HG02981 (cell line): ENCODE results near the gene MRPL18.
A peak's percentile ranks its signal among the peaks of the same experiment; 100 is the strongest.
"Not testable (repeated sequence)": the region's sequence is repeated elsewhere in the genome, so short reads cannot be mapped to it uniquely, and the experiment has no call there.

Experiments
- ATAC-seq: cut with Tn5 transposase; IDR thresholded peaks from one replicate; pipeline ENCODE4 v1.9.1; 2021; ENCODE audit warnings: mild to moderate bottlenecking, moderate library complexity; ENCODE audit not compliant: unreplicated experiment

MRPL18 gene

DNA sequence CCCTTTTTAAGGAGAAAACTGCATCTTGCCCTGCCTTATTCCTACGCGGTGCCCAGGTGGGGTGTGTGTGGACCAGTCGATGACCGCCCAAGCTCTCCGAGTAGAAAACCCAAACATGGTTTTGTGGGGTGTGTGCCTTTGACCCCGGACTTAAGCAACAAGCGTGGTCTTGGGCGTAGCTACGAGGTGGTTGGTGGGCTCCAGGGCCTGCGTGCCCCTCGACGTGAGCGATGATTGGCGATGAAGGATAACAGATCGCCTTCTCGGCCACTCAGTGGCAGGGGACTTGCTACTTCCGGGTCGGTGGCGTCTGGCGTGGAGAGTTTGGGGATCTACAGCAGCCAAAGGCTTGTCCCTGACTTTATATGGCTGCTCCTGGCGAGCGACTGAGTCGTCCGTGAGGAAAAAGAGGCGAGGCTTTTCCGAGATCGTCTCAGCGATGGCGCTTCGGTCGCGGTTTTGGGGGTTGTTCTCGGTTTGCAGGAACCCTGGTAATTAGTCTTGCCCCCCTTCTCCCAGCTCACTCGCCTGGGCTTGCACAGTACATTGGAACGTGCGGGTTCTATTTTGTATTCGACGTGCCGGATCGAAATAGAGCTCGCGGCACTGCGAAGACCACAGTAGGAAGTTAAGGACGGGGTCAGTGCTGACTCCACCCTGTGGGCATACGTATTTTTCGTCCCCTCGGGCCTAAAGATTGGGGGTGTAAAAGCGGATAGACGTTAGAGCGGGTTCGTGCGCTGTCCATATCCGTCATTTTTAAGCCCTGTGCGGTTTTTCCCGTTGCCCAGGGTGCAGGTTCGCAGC, at the start of gene MRPL18:
Gene MRPL18 (plus strand): TSS at position 319 of the 807 bp plus-strand sequence. CDS start 121 bp downstream, at position 440.
- ATAC-seq, result peak; percentile 84

GRCh38 chr6:159742165-159742564, 48.1 kb upstream of the MRPL18 start:
- ATAC-seq, result no peak

DNA sequence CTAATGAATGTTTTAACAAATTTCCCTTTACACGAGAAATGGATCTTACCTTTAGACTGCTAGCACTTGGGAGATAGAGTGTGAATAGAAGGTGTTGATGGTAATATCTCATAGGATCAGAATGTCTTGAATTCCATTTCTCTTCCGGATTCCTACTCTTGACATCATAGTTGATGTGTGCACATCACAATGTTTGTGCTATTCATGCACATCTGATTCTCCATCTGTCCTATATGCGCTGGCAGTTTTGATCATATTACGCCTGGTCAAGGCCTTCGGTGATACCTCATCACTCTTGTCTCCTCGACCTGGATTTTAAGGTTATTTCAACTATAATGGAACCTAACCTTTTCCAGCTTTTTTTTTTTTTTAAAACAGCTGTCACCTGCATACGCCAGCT, 45.2 kb upstream of the MRPL18 start:
- no peak for ATAC-seq

DNA sequence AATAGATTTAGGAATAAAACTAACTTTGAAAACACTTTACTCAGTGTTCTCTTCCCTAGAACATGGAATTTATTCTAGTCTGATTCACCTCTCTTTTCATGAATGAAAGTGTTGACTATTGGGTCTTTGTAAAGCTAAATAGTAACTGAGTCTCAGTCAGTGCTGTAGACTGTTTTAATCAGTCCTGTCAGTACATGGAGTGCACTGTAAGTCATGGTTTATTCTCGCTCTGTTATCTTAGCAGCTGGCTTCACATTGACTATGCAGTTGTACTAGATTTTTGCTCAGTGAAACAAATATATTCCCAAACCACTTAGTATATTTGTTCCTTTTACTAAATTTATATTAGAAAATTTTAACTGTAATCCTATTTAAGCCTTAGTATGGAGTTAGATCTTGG, 43.5 kb upstream of the MRPL18 start:
- ATAC-seq, result no peak

- not testable (repeated sequence) for ATAC-seq
These were observed 42.1 kb upstream of the MRPL18 start for GRCh38 chr6:159748127-159748526.

DNA sequence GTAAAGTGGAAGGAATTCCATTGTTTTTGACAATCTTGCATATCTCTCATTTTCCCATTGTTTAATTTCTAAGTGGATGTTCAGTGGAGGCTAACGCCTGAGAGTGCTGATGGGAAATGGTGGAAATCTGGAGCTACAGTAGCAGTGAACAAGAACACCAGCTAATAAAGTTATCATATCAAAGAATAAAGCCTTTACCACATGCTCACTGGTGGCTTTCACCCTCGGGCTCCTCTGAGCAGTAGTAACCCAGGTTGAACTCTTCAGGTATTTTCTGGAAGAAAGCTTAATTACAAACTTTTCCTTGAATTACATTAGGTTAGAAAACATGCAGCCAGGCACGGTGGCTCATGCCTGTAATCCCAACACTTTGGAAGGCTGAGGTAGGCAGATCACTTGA, 38.8 kb upstream of the MRPL18 start:
- no peak for ATAC-seq

- no peak for ATAC-seq
These were observed 37.0 kb upstream of the MRPL18 start for GRCh38 chr6:159753081-159753872.

DNA sequence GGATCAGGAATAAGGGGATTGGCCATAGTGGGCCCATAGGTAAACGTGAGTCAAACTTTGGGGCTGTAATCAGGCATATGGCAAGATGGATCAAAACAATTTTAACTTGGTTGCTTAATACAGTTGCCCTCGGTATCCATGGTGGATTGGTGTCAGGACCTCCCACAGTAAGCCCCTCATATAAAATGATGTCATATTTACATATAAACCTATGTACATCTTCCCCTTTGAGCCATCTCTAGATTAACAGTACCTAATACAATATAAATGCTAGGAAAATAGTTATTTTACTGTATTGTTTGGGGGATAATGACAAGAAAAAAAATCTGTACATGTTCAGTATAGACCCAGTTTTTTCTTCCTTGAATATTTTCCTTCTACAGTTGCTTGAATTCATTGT, 35.9 kb upstream of the MRPL18 start:
- ATAC-seq, result no peak

- no peak for ATAC-seq
These were observed 35.0 kb upstream of the MRPL18 start for GRCh38 chr6:159754959-159755914.

- ATAC-seq, result no peak
These were observed 33.8 kb upstream of the MRPL18 start for GRCh38 chr6:159756508-159756907.

DNA sequence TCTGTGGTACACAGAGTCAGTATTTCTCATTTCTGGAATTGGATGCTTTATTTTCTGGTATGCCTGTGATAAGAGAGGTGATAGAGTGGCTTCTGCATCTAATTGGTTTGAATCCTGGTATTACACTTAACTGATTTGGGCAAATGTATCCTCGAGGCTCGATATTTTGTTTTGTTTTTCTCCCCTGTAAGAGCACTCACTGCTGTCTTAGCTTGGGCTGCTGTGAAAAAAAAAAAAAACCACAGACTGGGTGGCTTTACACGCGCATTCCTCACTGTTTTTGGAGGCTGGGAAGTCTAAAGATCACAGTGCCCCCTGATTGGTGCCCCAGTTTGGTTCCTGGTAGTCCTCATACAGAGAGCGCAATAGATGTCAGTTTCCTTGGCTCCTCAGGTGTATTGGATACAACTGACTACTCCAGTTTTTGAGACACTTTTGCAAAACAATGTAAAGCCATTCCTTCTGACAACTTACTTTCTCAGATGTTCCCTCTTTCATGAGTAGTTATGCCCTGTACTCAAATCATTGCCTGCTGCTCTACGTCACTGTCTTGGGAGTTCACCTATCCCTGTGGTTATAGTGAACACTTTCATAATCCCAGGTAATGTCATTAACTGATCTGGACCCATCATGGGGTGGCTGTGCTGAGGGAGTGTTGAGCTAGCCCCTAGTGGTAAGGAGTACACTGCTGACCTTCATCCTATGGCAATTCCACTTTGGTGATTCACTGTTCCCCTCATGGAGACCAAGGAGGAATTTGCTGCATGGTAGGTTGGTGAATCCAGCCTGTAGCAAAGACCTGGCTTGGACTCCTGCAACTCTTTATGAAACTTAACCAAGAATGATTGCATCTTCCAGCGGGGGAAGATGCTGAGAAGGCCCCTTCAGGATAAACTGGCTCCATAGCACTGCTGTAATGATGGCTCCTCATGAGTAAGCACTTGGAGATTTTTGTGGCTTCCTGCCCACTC, 32.0 kb upstream of the MRPL18 start:
- ATAC-seq, result no peak

DNA sequence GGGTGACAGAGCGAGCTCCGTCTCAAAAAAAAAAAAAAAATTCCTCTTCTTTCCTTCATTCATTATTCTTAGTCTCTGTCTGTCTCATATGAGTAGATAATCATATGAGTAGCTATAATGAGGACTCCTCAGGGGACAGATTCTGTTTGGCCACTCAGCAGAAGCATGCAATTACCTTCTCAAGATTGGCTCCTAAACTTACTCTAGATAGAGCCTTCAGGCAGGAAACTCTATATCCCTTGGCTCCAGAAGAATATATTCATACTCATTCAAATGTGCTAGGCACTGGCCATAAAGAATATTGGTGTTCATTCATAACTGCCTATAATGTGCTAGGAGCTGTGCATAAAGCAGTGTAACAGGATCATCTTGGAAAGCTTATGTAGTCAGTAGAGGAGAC, 30.6 kb upstream of the MRPL18 start:
- ATAC-seq, result no peak

DNA sequence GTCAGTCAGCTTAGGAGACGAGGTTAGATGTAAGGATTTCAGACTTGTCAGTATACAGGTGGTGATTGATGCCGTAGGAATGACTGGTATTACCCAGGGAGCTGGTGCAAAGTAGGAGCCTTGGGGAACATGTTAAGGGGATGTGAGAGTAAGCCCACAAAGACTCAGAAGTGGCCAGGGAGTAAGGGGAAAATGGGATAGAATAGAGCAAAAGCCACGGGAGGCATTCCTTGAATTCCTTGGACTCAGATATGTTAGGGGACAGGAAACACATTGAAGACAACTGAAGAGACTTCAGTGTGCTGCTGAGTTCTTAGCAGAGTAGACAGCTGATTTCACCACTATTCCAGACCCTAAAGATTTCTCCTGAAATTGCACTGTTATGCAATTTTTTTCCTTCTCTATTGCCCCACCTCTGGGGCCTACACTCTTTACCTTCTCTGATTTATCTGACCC, 29.6 kb upstream of the MRPL18 start:
- no peak for ATAC-seq

DNA sequence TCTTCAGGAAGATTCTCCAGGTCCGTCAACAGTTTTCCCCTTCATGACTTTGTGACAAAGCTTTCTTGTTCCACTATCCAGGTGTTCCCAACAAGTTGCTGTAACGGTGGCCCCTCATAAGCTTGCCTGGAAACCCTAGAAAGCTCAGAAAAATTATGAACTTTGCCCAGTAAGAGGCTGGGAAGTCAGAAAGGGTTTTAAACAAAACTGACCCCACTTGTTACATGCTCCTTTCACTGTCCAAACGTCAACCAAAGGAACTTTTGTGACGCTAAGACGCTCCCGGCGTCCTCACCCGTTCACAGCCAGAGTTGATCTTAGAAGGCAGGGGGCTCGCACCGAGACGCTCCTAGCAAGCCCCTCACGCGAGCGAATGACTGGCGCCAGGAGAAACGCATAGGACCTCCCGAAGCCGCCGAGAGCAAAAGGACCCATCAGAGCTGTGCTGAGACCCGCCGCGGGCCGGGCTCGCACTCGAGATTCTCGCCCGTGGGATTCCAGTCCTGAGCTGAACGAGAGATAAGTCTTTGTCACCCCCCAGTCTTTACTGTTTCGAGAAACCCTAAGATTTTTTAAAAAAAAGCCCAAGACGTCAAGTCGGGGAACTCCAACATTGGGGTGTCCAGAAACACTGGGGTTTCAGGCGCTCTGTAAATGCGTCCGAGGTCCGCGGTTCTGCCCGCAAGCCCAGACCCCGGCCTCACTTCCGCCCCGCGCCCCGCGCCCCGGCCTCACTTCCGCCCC, 29.0 kb upstream of the MRPL18 start:
- ATAC-seq, result peak; percentile 3

- ATAC-seq, result peak; percentile 98
These were observed 28.2 kb upstream of the MRPL18 start, which contains the start of gene ACAT2 for GRCh38 chr6:159761873-159762680. Gene ACAT2 (plus strand): TSS chr6:159762045. CDS start chr6:159762088, 43 bp downstream.

GRCh38 chr6:159762681-159763293, 27.5 kb upstream of the MRPL18 start:
- peak; percentile 3 for ATAC-seq

DNA sequence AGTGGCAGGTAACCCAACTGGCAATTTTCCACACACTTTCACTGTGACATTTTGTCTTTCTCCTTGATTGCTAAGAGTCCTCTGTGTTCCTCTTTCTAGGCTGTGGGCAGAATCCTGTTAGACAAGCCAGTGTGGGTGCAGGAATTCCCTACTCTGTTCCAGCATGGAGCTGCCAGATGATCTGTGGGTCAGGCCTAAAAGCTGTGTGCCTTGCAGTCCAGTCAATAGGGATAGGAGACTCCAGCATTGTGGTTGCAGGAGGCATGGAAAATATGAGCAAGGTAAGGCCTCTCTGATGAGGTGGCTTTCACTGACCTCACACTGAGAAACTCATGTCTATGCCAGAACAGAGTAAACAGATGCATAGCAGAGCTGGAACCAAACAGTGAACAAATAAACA, 23.4 kb upstream of the MRPL18 start:
- no peak for ATAC-seq

GRCh38 chr6:159769470-159769869, 20.8 kb upstream of the MRPL18 start:
- ATAC-seq, result no peak
